HPDE6-E6E7 (cell line): ENCODE measurements around the gene MAD1L1.
A peak's percentile ranks its signal among the peaks of the same experiment; 100 is the strongest.

Experiments
- DNase-seq: peaks from one replicate; pipeline ENCODE4 v3.0.0; 2011; ENCODE audit warnings: missing footprints; ENCODE audit errors: extremely low spot score

MAD1L1 gene

GRCh38 chr7:2258661-2259365 lies 26.1 kb upstream of the MAD1L1 start:
- DNase-seq = no peak

- DNase-seq = no peak
These were observed 24.9 kb upstream of the MAD1L1 start for GRCh38 chr7:2257651-2258050.

- DNase-seq = no peak
These were observed 24.4 kb upstream of the MAD1L1 start for GRCh38 chr7:2257046-2257551.

DNA sequence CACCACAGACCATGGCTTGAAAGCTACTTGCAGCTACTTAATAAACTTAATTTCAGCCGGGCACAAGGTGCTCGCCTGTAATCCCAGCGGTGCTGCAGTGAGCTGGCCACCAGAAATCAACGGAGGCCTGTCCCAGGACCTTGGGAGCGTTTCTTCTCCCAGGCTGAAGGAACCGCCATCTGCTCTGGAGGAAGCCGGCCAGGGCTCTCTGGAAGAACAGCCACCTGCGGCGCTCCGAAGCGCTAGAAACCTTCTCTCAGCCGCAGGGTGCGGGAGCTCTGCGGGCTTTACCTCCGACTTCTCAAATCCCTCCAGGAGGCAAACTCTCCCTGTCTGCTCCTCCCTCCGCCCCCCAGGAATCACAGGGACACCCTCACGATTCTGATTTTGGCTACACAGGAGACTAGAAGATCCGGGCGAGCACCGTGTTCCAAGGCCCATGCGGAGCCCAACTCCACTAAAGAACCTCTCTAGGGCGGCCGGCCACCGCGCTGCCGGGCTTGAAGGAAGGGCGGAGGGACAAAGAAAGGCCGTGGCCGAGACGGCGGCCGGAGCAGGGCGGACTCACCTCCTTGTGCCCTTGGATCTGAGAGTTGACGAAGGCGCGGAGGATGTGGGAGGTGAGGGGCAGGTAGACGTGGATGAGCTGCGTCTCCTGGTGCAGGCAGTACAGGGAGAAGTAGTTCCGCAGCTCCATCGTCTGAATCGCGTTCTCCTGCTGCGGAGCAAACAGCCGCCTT lies 23.7 kb upstream of the MAD1L1 start:
- DNase-seq = no peak

DNA sequence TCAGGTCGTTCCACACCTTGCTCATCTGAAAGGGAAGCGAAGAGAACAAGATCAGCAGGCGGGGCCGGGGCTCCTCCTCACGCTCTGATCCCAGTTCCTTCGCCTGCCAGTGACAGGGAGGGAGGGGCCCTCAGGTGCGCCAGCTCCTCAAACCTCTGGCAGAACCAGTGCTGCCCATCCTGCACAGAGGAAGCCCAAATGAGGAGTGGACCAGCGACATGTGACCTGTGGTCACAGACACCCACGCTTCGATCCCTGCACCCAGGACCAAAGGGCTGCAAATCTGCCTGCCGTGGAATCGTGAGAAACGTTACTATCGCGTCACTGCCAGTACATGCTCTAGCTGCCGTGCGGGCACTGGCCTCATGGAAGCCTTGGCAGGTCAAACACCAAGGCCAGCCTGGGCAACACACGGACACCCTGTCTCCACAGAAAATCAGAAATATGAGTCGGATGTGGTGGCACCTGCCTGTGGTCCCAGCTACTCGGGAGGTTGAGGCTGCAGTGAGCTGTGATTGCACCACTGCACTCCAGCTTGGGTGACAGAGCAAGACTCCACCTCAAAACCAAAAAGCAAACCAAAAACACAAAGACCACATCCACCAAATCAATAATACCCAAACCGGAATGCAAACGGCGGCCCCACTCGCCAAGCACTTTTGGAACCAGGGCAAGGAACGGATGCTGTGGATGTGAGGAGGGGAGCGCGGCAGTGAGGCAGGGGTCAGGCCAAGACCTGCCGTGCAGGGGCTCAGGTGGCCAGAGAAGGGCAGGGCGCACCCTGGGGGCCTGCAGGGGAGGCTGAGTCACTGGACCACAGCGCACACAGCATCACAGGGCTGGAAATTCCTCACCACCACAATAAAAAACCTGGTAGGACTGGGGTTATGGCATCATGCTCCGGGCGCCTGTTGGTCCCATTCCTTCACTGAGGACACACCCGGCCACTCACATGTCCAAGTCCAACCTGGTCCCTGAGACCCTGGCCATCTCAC lies 22.7 kb upstream of the MAD1L1 start:
- DNase-seq = no peak

DNA sequence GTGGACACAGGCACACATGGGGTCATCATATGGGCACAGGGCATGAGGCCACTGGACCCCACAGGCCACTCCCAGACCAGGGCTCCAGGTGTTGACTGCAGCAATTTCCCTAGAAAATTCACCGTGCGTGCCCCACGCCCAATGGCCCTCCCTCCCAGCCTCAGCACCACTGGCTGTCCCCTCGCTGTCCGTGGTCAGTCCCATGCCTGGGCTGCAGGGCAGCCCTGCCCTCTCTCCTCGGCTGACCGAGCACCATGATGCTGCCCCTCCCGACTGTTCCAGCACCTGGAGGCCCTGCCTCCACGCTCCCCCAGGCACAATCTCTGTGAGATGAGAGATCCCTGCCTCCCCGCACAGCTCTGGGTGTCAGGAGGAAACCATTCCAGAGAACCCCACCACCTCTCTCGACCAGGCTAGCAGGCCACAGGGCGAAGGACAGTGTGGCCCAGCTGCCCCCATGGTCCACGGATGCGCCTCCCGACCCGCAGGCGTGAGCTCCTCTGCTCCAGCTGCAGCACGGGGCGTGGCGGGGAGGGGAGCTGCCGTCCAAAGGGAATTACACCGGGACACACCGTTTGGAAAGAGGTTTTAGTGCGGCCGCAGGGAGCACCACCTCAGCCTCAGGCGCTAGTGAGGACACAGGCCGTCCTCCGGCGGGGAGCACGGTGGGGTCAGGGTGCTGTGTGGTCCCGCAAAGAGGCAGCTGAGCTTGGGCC lies 21.8 kb upstream of the MAD1L1 start:
- DNase-seq = no peak

GRCh38 chr7:2253525-2254244 lies 20.9 kb upstream of the MAD1L1 start:
- DNase-seq = no peak

GRCh38 chr7:2253021-2253420 lies 20.3 kb upstream of the MAD1L1 start:
- no peak for DNase-seq

- no peak for DNase-seq
These were observed 19.4 kb upstream of the MAD1L1 start for GRCh38 chr7:2251841-2252771.

GRCh38 chr7:2251381-2251780 lies 18.6 kb upstream of the MAD1L1 start:
- no peak for DNase-seq

- no peak for DNase-seq
These were observed 17.1 kb upstream of the MAD1L1 start for GRCh38 chr7:2249744-2250323.

GRCh38 chr7:2248984-2249694 lies 16.4 kb upstream of the MAD1L1 start:
- DNase-seq = peak; percentile 77

GRCh38 chr7:2247141-2247995 lies 14.6 kb upstream of the MAD1L1 start:
- DNase-seq = no peak

DNA sequence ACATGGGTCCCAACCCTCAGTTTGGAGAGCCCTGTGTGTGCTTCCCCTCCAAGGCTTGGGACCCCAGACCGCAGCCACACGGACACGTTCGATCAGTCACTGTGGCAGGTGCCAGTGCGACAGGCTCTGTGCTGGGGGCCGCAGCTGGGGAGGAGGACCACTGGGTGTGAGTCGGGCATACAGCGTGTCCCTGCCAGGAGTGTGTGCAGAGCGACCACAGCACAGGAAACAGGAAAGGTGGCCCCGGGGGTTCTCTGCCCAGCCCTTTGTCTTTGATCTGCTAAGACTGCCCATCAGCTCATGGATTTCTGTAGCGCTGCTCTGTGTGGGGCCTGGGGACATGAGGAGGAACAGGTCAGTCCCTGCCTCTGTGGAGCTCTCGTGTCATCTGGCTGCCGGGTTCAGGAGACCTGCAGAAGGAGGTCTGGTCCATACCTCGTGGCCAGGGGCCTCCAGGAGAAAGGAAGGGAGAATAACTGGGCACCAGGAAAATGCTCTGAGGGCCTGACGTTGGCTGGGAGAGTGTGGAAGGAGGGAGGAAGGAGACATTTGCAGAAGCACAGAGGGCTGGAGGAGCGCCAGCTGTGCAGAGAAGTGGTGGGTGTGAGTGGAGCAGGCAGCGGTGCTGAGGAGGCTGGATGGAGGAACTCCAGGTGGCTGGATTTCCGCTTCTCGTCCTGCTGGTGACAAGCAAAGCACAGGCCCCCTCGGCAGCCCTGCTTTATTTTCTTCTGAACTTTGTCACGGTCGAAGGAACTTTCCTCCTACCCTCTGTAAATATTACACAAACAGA lies 13.3 kb upstream of the MAD1L1 start:
- no peak for DNase-seq

DNA sequence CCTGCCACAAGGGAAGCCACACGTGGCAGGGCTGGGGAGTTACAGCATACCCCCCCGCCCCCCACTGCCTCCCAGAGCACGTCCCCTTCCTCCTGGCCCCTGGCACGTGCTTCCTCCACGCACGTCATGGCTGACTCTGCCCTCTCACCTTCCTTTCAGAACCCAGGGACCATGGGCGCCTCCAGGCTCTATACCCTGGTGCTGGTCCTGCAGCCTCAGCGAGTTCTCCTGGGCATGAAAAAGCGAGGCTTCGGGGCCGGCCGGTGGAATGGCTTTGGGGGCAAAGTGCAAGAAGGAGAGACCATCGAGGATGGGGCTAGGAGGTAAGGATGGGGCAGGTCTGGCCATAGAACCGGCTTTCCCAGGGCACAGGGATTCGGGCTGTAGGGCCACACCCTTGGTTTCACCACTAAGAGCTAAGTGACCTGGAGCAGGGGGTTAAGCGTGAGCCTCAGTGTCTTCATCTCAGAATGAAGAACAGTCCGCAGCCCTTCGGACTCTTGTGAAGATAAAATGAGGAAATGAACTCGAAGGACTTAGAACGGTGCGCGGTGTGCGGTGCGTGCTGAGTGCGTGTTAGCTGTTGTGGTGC lies 11.8 kb upstream of the MAD1L1 start:
- DNase-seq = no peak

DNA sequence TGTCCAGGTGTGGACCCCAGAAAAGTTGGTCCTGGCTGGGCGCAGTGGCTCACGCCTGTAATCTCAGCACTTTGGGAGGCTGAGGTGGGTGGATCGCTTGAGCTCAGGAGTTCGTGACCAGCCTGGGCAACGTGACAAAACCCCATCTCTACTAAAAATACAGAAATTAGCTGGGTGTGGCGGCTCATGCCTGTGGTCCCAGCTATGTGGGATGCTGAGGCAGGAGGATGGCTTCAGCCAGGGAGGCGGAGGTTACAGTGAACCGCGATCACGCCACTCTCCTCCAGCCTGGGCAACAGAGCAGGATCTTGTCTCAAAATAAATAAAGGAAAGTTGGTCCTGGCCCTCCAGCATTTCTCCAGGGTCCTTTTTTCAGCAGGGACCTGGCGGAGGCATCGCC lies 10.7 kb upstream of the MAD1L1 start:
- no peak for DNase-seq
